HG02588 (cell line): Measurements from ENCODE around the gene CLPX.
"Not testable (repeated sequence)": the region's sequence is repeated elsewhere in the genome, so short reads cannot be mapped to it uniquely, and the experiment has no call there.

ENCODE experiments used
- ATAC-seq: cut with Tn5 transposase; IDR thresholded peaks from one replicate; pipeline ENCODE4 v1.9.1; 2021; ENCODE audit warnings: mild to moderate bottlenecking, moderate library complexity; ENCODE audit not compliant: unreplicated experiment

Gene CLPX

GRCh38 chr15:65184868-65185717 lies at the start of gene CLPX:
CLPX (minus strand) TSS chr15:65185342; CDS start chr15:65185153, 189 bp downstream.
- peak; percentile 73 for ATAC-seq

- ATAC-seq = no peak
Measured at GRCh38 chr15:65233696-65234095, 48.6 kb upstream of the CLPX start.

- ATAC-seq = no peak
Measured at GRCh38 chr15:65232520-65232919, 47.4 kb upstream of the CLPX start.

- no peak for ATAC-seq
Measured at GRCh38 chr15:65231306-65231705, 46.2 kb upstream of the CLPX start.

GRCh38 chr15:65226901-65227300 lies 41.8 kb upstream of the CLPX start:
- ATAC-seq = not testable (repeated sequence)

GRCh38 chr15:65226221-65226620 lies 41.1 kb upstream of the CLPX start:
- no peak for ATAC-seq

- ATAC-seq = no peak
Measured at GRCh38 chr15:65223996-65224395, 38.9 kb upstream of the CLPX start.

GRCh38 chr15:65222891-65223290 lies 37.7 kb upstream of the CLPX start:
- ATAC-seq = no peak

GRCh38 chr15:65221697-65222096 lies 36.6 kb upstream of the CLPX start:
- ATAC-seq = no peak

GRCh38 chr15:65219137-65219536 lies 34.0 kb upstream of the CLPX start:
- no peak for ATAC-seq

- ATAC-seq = no peak
Measured at GRCh38 chr15:65217526-65218482, 32.7 kb upstream of the CLPX start.

GRCh38 chr15:65215496-65215895 lies 30.4 kb upstream of the CLPX start:
- ATAC-seq = no peak

GRCh38 chr15:65214010-65214409 lies 28.9 kb upstream of the CLPX start:
- no peak for ATAC-seq

GRCh38 chr15:65213241-65213640 lies 28.1 kb upstream of the CLPX start:
- ATAC-seq = no peak

- ATAC-seq = no peak
Measured at GRCh38 chr15:65212097-65212496, 27.0 kb upstream of the CLPX start.

- ATAC-seq = no peak
Measured at GRCh38 chr15:65211482-65211982, 26.4 kb upstream of the CLPX start.

GRCh38 chr15:65210770-65211481 lies 25.8 kb upstream of the CLPX start, which contains the start of gene CILP:
CILP (minus strand) TSS chr15:65211473; CDS start chr15:65209755, 1,718 bp downstream.
- ATAC-seq = no peak

GRCh38 chr15:65209701-65210643 lies 24.8 kb upstream of the CLPX start:
- no peak for ATAC-seq

- no peak for ATAC-seq
Measured at GRCh38 chr15:65208647-65209046, 23.5 kb upstream of the CLPX start.
